Measurements from ENCODE around the gene SMOC2. TPM values are rescaled to one million over a fixed set of nuclear protein-coding genes. Genes with fewer than 3 reads are reported as not detected.

The SMOC2 gene
- total RNA-seq, 1 donor from 2014 or later = 0.53 TPM

GRCh38 chr6:168439794-168440450, 1.1 kb upstream of the SMOC2 start:
- FAIRE-seq (no peak), DNase-seq (ENCODE audit: low read depth) (no peak)
- no peak for TF ChIP-seq CTCF (IDR thresholded peaks at IDR 0.05; ENCODE audit: insufficient read depth, low read length, severe bottlenecking)
- Histone ChIP-seq H3K4me3 (ENCODE audit: low read depth, low read length) (no peak overlapping the region), H3K27me3 (ENCODE audit: control insufficient read depth, insufficient read depth, low read length) (peaks cover 11% of the 10 kb centered on the region), H3K36me3 (ENCODE audit: control insufficient read depth, insufficient read depth, low read length) (no peaks in the 10 kb centered on the region)

- Histone ChIP-seq H3K4me3 (ENCODE audit: low read depth, low read length) (no peak overlapping the region), H3K27me3 (ENCODE audit: control insufficient read depth, insufficient read depth, low read length) (peaks cover 11% of the 10 kb centered on the region), H3K36me3 (ENCODE audit: control insufficient read depth, insufficient read depth, low read length) (no peaks in the 10 kb centered on the region)
- no peak for TF ChIP-seq CTCF (IDR thresholded peaks at IDR 0.05; ENCODE audit: insufficient read depth, low read length, severe bottlenecking)
- no peak for DNase-seq (ENCODE audit: low read depth)
- FAIRE-seq = no peak
These were observed 729 bp downstream of the SMOC2 start for GRCh38 chr6:168441434-168442391.

- no peak overlapping the region for H3K4me3 ChIP-seq (ENCODE audit: low read depth, low read length)
- no peak for TF ChIP-seq CTCF (IDR thresholded peaks at IDR 0.05; ENCODE audit: insufficient read depth, low read length, severe bottlenecking)
- H3K36me3 ChIP-seq (ENCODE audit: control insufficient read depth, insufficient read depth, low read length) = no peaks in the 10 kb centered on the region
- DNase-seq (ENCODE audit: low read depth) (no peak), FAIRE-seq (no peak)
- peaks cover 11% of the 10 kb centered on the region for H3K27me3 ChIP-seq (ENCODE audit: control insufficient read depth, insufficient read depth, low read length)
These were observed 1.7 kb downstream of the SMOC2 start for GRCh38 chr6:168442646-168443045.

GRCh38 chr6:168447282-168447681, 6.3 kb downstream of the SMOC2 start:
- H3K36me3 ChIP-seq (ENCODE audit: control insufficient read depth, insufficient read depth, low read length) = no peaks in the 10 kb centered on the region
- no peak for DNase-seq (ENCODE audit: low read depth)
- H3K4me3 ChIP-seq (ENCODE audit: low read depth, low read length) = no peak overlapping the region
- no peak for TF ChIP-seq CTCF (IDR thresholded peaks at IDR 0.05; ENCODE audit: insufficient read depth, low read length, severe bottlenecking)
- H3K27me3 ChIP-seq (ENCODE audit: control insufficient read depth, insufficient read depth, low read length) = no peaks in the 10 kb centered on the region
- FAIRE-seq = no peak

- FAIRE-seq (no peak), DNase-seq (ENCODE audit: low read depth) (no peak)
- no peak for TF ChIP-seq CTCF (IDR thresholded peaks at IDR 0.05; ENCODE audit: insufficient read depth, low read length, severe bottlenecking)
- H3K36me3 ChIP-seq (ENCODE audit: control insufficient read depth, insufficient read depth, low read length) = no peaks in the 10 kb centered on the region
- H3K4me3 ChIP-seq (ENCODE audit: low read depth, low read length) = no peak overlapping the region
- no peaks in the 10 kb centered on the region for H3K27me3 ChIP-seq (ENCODE audit: control insufficient read depth, insufficient read depth, low read length)
These were observed 6.7 kb downstream of the SMOC2 start for GRCh38 chr6:168447700-168448099.
